Measurements from ENCODE around the gene ARFGEF3.
"Not testable (repeated sequence)": the region's sequence is repeated elsewhere in the genome, so short reads cannot be mapped to it uniquely, and the experiment has no call there.

ARFGEF3 gene

GRCh38 chr6:138287144-138287955, 125.6 kb downstream of the ARFGEF3 start:
- TF ChIP-seq CTCF (IDR thresholded peaks at IDR 0.05; ENCODE audit: low read depth, low read length) = peak; percentile 44
- Histone ChIP-seq H3K9me3 (no peaks in the 10 kb centered on the region), H3K4me3 (ENCODE audit: low read depth, low read length) (no peak overlapping the region), H3K4me1 (no peaks in the 10 kb centered on the region), H3K36me3 (no peaks in the 10 kb centered on the region), H3K27me3 (no peaks in the 10 kb centered on the region)
- no peak for DNase-seq

- H3K4me3 ChIP-seq (ENCODE audit: low read depth, low read length); H3K4me1 ChIP-seq; H3K36me3 ChIP-seq; H3K27me3 ChIP-seq; H3K9me3 ChIP-seq; DNase-seq: not testable (repeated sequence)
These were observed 126.8 kb downstream of the ARFGEF3 start for GRCh38 chr6:138288428-138289085.

- Histone ChIP-seq H3K4me3 (ENCODE audit: low read depth, low read length) (no peak overlapping the region), H3K9me3 (no peaks in the 10 kb centered on the region), H3K4me1 (no peaks in the 10 kb centered on the region), H3K27me3 (no peaks in the 10 kb centered on the region), H3K36me3 (no peaks in the 10 kb centered on the region)
- peak; percentile 46 for DNase-seq
- TF ChIP-seq CTCF (IDR thresholded peaks at IDR 0.05; ENCODE audit: low read depth, low read length) = peak; percentile 23; the same call in 1 of the 2 replicates
These were observed 128.0 kb downstream of the ARFGEF3 start for GRCh38 chr6:138289739-138290138.

GRCh38 chr6:138290423-138290962, 128.8 kb downstream of the ARFGEF3 start:
- Histone ChIP-seq H3K9me3 (no peaks in the 10 kb centered on the region), H3K4me3 (ENCODE audit: low read depth, low read length) (no peak overlapping the region), H3K36me3 (no peaks in the 10 kb centered on the region), H3K4me1 (no peaks in the 10 kb centered on the region), H3K27me3 (no peaks in the 10 kb centered on the region)
- TF ChIP-seq CTCF (IDR thresholded peaks at IDR 0.05; ENCODE audit: low read depth, low read length) = no peak
- no peak for DNase-seq

GRCh38 chr6:138291036-138291848, 129.5 kb downstream of the ARFGEF3 start:
- no peaks in the 10 kb centered on the region for H3K9me3 ChIP-seq
- no peaks in the 10 kb centered on the region for H3K36me3 ChIP-seq
- no peaks in the 10 kb centered on the region for H3K27me3 ChIP-seq
- no peak for TF ChIP-seq CTCF (IDR thresholded peaks at IDR 0.05; ENCODE audit: low read depth, low read length)
- no peak overlapping the region for H3K4me3 ChIP-seq (ENCODE audit: low read depth, low read length)
- no peaks in the 10 kb centered on the region for H3K4me1 ChIP-seq
- DNase-seq = no peak

GRCh38 chr6:138291849-138292181, 130.1 kb downstream of the ARFGEF3 start:
- H3K27me3 ChIP-seq = no peaks in the 10 kb centered on the region
- no peak overlapping the region for H3K4me3 ChIP-seq (ENCODE audit: low read depth, low read length)
- H3K9me3 ChIP-seq = no peaks in the 10 kb centered on the region
- no peaks in the 10 kb centered on the region for H3K36me3 ChIP-seq
- H3K4me1 ChIP-seq = no peaks in the 10 kb centered on the region
- no peak for TF ChIP-seq CTCF (IDR thresholded peaks at IDR 0.05; ENCODE audit: low read depth, low read length)
- no peak for DNase-seq

All from BE2C (cell line).